Smooth muscle cell (in vitro differentiated cells): Measurements from ENCODE around the gene IMPACT. TPM values are rescaled to one million over a fixed set of nuclear protein-coding genes. Genes with fewer than 3 reads are reported as not detected.
A peak's percentile ranks its signal among the peaks of the same experiment; 100 is the strongest.

ENCODE experiments used
- DNase-seq: peaks from one replicate; lab custom pipeline; 2025; ENCODE audit not compliant: unreplicated experiment; lab: John Stamatoyannopoulos, UW
- H2AFZ ChIP-seq: fragments of 200-600 bp; sonication (generic); 2 replicates; pipeline ENCODE4 v1.6.0; 2016; ENCODE audit warnings: antibody characterized with exemption, low read depth, mild to moderate bottlenecking
- H3F3A ChIP-seq: fragments of 200-600 bp; sonication (generic); 2 replicates; pipeline ENCODE4 v1.6.0; 2017; ENCODE audit warnings: antibody characterized with exemption, low read depth
- H3K27ac ChIP-seq: fragments of 200-600 bp; sonication (generic); 2 replicates; pipeline ENCODE4 v1.5.1; 2016; ENCODE audit warnings: low read depth, mild to moderate bottlenecking
- H3K27me3 ChIP-seq: fragments of 200-600 bp; sonication (generic); 2 replicates; pipeline ENCODE4 v1.6.1; 2016; ENCODE audit warnings: low read depth, mild to moderate bottlenecking
- H3K36me3 ChIP-seq: fragments of 200-600 bp; sonication (generic); 2 replicates; pipeline ENCODE4 v1.5.1; 2016; ENCODE audit warnings: low read depth
- H3K4me1 ChIP-seq: fragments of 200-600 bp; sonication (generic); 2 replicates; pipeline ENCODE4 v1.5.1; 2016; ENCODE audit warnings: low read depth
- H3K4me2 ChIP-seq: fragments of 200-600 bp; sonication (generic); 2 replicates; pipeline ENCODE4 v1.6.0; 2016; ENCODE audit warnings: mild to moderate bottlenecking
- H3K4me3 ChIP-seq: fragments of 200-600 bp; sonication (generic); 2 replicates; pipeline ENCODE4 v1.5.1; 2016; ENCODE audit warnings: mild to moderate bottlenecking
- H3K79me2 ChIP-seq: fragments of 200-600 bp; sonication (generic); 2 replicates; pipeline ENCODE4 v1.6.0; 2016; ENCODE audit warnings: low read depth, mild to moderate bottlenecking
- H3K9ac ChIP-seq: fragments of 200-600 bp; sonication (generic); 2 replicates; pipeline ENCODE4 v1.6.0; 2016; ENCODE audit warnings: low read depth
- H3K9me3 ChIP-seq: fragments of 200-600 bp; sonication (generic); replicated peaks from 2 replicates; pipeline ENCODE4 v1.5.1; 2016; ENCODE audit warnings: low read depth
- H4K20me1 ChIP-seq: fragments of 200-600 bp; sonication (generic); 2 replicates; pipeline ENCODE4 v1.6.0; 2016; ENCODE audit warnings: low read depth
- CTCF ChIP-seq: fragments of 200-600 bp; sonication (generic); IDR thresholded peaks from 2 replicates; pipeline ENCODE4 v1.5.1; 2017; ENCODE audit warnings: borderline replicate concordance, mild to moderate bottlenecking, antibody characterized with exemption; ENCODE audit not compliant: insufficient read depth, poor library complexity, severe bottlenecking
- WGBS: methylation state at CpG from one replicate; pipeline ENCODE4 v1.1.7; 2016; ENCODE audit warnings: low lambda C conversion rate; 5-methylcytosine and 5-hydroxymethylcytosine counted together
- polyA plus RNA-seq: library from polyadenylated mRNA; unstranded; fragments of >200 nt; fragmentation: Nextera tagmentation; extraction: Ambion mirVana; gene quantifications from 2 replicates; pipeline ENCODE4 v1.2.1, GENCODE V29; 2016
- total RNA-seq: library from RNA; depleted of rRNA; stranded (reverse); fragments of >200 nt; gene quantifications from 2 replicates; pipeline ENCODE4 v1.2.3, GENCODE V29; 2014

The IMPACT gene
- total and polyA plus RNA-seq, 2 experiments from 2014 or later, result 25.0 to 30.2 TPM

GRCh38 chr18:24417480-24417879 is 9.0 kb upstream of the IMPACT start:
- H3K4me1 ChIP-seq, result peaks cover 8% of the 10 kb centered on the region
- no peaks in the 10 kb centered on the region for H3K9me3 ChIP-seq
- H3K9ac ChIP-seq, result no peak overlapping the region
- peaks cover 4% of the 10 kb centered on the region for H3K27me3 ChIP-seq
- no peaks in the 10 kb centered on the region for H4K20me1 ChIP-seq
- H3K27ac ChIP-seq, result no peak overlapping the region
- H3K36me3 ChIP-seq, result no peaks in the 10 kb centered on the region
- H2AFZ ChIP-seq, result no peak overlapping the region
- 64% methylated on average over 3 of the region's 3 CpGs for WGBS
- H3K4me2 ChIP-seq, result no peak overlapping the region
- no peak overlapping the region for H3K4me3 ChIP-seq
- no peak for TF ChIP-seq CTCF
- no peak for DNase-seq
- H3F3A ChIP-seq, result no peaks in the 10 kb centered on the region
- no peaks in the 10 kb centered on the region for H3K79me2 ChIP-seq

- Histone ChIP-seq H3K4me3 (no peak overlapping the region), H3K4me1 (no peaks in the 10 kb centered on the region), H3F3A (peaks cover 5% of the 10 kb centered on the region), H3K9me3 (no peaks in the 10 kb centered on the region), H3K79me2 (no peaks in the 10 kb centered on the region), H3K27me3 (peaks cover 28% of the 10 kb centered on the region), H3K9ac (no peak overlapping the region), H3K4me2 (no peak overlapping the region), H3K27ac (no peak overlapping the region), H4K20me1 (no peaks in the 10 kb centered on the region), H2AFZ (no peak overlapping the region), H3K36me3 (no peaks in the 10 kb centered on the region)
- 85% methylated on average over 4 of the region's 4 CpGs for WGBS
- no peak for TF ChIP-seq CTCF
- DNase-seq, result no peak
These were observed 5.9 kb upstream of the IMPACT start for GRCh38 chr18:24420551-24420950.

- H3K36me3 ChIP-seq, result no peaks in the 10 kb centered on the region
- peaks cover 29% of the 10 kb centered on the region for H3K27me3 ChIP-seq
- no peaks in the 10 kb centered on the region for H3K79me2 ChIP-seq
- H2AFZ ChIP-seq, result no peak overlapping the region
- peaks cover 7% of the 10 kb centered on the region for H3F3A ChIP-seq
- H3K9me3 ChIP-seq, result no peaks in the 10 kb centered on the region
- 88% methylated on average over 1 of the region's 1 CpG for WGBS
- no peak overlapping the region for H3K27ac ChIP-seq
- no peak for DNase-seq
- H3K4me2 ChIP-seq, result no peak overlapping the region
- H4K20me1 ChIP-seq, result no peaks in the 10 kb centered on the region
- TF ChIP-seq CTCF, result no peak
- peaks cover 6% of the 10 kb centered on the region for H3K4me1 ChIP-seq
- H3K9ac ChIP-seq, result no peak overlapping the region
- H3K4me3 ChIP-seq, result no peak overlapping the region
These were observed 4.6 kb upstream of the IMPACT start for GRCh38 chr18:24421831-24422230.

GRCh38 chr18:24426073-24426397 is 435 bp upstream of the IMPACT start:
- peak overlapping the region; percentile 76 for H3K4me3 ChIP-seq
- TF ChIP-seq CTCF, result no peak
- H3K4me1 ChIP-seq, result peaks cover 18% of the 10 kb centered on the region
- 22% methylated on average over 11 of the region's 11 CpGs for WGBS
- peak overlapping the region; percentile 82 for H3K9ac ChIP-seq
- peaks cover 9% of the 10 kb centered on the region for H3K36me3 ChIP-seq
- peak overlapping the region; percentile 87 for H3K27ac ChIP-seq
- H3F3A ChIP-seq, result peaks cover 7% of the 10 kb centered on the region
- H3K79me2 ChIP-seq, result peaks cover 3% of the 10 kb centered on the region
- no peak for DNase-seq
- H3K4me2 ChIP-seq, result peak overlapping the region; percentile 92
- no peaks in the 10 kb centered on the region for H3K9me3 ChIP-seq
- no peaks in the 10 kb centered on the region for H4K20me1 ChIP-seq
- peaks cover 29% of the 10 kb centered on the region for H3K27me3 ChIP-seq
- H2AFZ ChIP-seq, result peak overlapping the region; percentile 100
